Testis (tissue), 2 donors: ENCODE measurements around the gene PTEN.
"Not testable (repeated sequence)": the region's sequence is repeated elsewhere in the genome, so short reads cannot be mapped to it uniquely, and the experiment has no call there.

ENCODE experiments used
- CTCF ChIP-seq, 3 experiments: fragments of 450-650 bp in 2 of 3; fragments of 200-600 bp in 1 of 3; sonication (generic) in 1 of 3; IDR thresholded peaks; one replicate each; pipeline ENCODE4 v1.5.1; 2016 to 2019; ENCODE audit warnings: antibody characterized with exemption in 3 of 3, mild to moderate bottlenecking in 2 of 3, moderate library complexity in 1 of 3
- POLR2A ChIP-seq: fragments of 450-650 bp; IDR thresholded peaks from one replicate; pipeline ENCODE4 v1.6.1; 2017; ENCODE audit warnings: antibody characterized with exemption, mild to moderate bottlenecking, moderate library complexity

GRCh38 chr10:87869139-87869538, 5.7 kb downstream of the PTEN start:
- TF ChIP-seq CTCF (IDR thresholded peaks at IDR 0.05); POLR2A: not testable (repeated sequence)
